Natural killer cell (primary cell): Measurements from ENCODE around the gene FOXO1. TPM values are rescaled to one million over a fixed set of nuclear protein-coding genes. Genes with fewer than 3 reads are reported as not detected.

Experiments
- ATAC-seq, 3 donors: fragments of 150-1000 bp in 2 of 3; fragments of 200-7000 bp in 1 of 3; cut with Tn5 transposase; 1 replicate in 1 of 3; 2 replicates in 2 of 3; pipeline ENCODE4 v1.10.0; 2021; ENCODE audit warnings: mild to moderate bottlenecking in 2 of 3, moderate library complexity in 2 of 3
- DNase-seq, 2 donors: peaks; one replicate each; pipeline versions ENCODE4 v3.0.0 to v3.0.0-alpha.2; 2013 to 2021; ENCODE audit warnings: mixed read lengths in 1 of 2
- H3K27ac ChIP-seq: one replicate; pipeline ENCODE4 v1.5.1; 2013; ENCODE audit warnings: mild to moderate bottlenecking, low read length
- H3K27me3 ChIP-seq: one replicate; pipeline ENCODE4 v1.6.1; 2013; ENCODE audit warnings: low read length; ENCODE audit not compliant: control insufficient read depth, insufficient read depth
- H3K36me3 ChIP-seq: one replicate; pipeline ENCODE4 v1.6.1; 2013; ENCODE audit warnings: low read length; ENCODE audit not compliant: control insufficient read depth, insufficient read depth
- H3K4me1 ChIP-seq: one replicate; pipeline ENCODE4 v1.6.1; 2013; ENCODE audit warnings: low read length; ENCODE audit not compliant: control insufficient read depth, insufficient read depth
- H3K4me3 ChIP-seq: one replicate; pipeline ENCODE4 v1.5.1; 2013; ENCODE audit warnings: low read length
- H3K9me3 ChIP-seq: one replicate; pipeline ENCODE4 v1.6.1; 2013; ENCODE audit warnings: low read length; ENCODE audit not compliant: control insufficient read depth, insufficient read depth
- H3K27ac Mint-ChIP-seq, 2 donors: one replicate each; pipeline ENCODE4 v1.8.0; 2022; ENCODE audit warnings: mild to moderate bottlenecking in 2 of 2, mixed read lengths in 2 of 2, moderate library complexity in 1 of 2
- H3K27me3 Mint-ChIP-seq, 2 donors: one replicate each; pipeline ENCODE4 v1.8.0; 2022; ENCODE audit warnings: low read depth in 2 of 2, mixed read lengths in 2 of 2
- H3K36me3 Mint-ChIP-seq: one replicate; pipeline ENCODE4 v1.8.0; 2022; ENCODE audit warnings: mixed read lengths
- H3K4me1 Mint-ChIP-seq, 2 donors: one replicate each; pipeline ENCODE4 v1.8.0; 2022; ENCODE audit warnings: mixed read lengths in 2 of 2
- H3K4me3 Mint-ChIP-seq: one replicate; pipeline ENCODE4 v1.8.0; 2022; ENCODE audit warnings: mild to moderate bottlenecking, moderate library complexity, mixed read lengths
- H3K9me3 Mint-ChIP-seq, 2 donors: one replicate each; pipeline ENCODE4 v1.8.0; 2022; ENCODE audit warnings: mixed read lengths in 2 of 2
- CTCF ChIP-seq: fragments of 200-600 bp; IDR thresholded peaks from one replicate; pipeline ENCODE4 v1.8.0; 2022; ENCODE audit warnings: antibody characterized with exemption
- WGBS: methylation state at CpG from one replicate; pipeline ENCODE4 v1.1.7; 2013; ENCODE audit warnings: missing lambda C conversion rate; ENCODE audit not compliant: insufficient coverage; 5-methylcytosine and 5-hydroxymethylcytosine counted together
- intact Hi-C: fragments of 100-400 bp; cut with micrococcal nuclease; formaldehyde crosslinking; loops from one replicate; pipeline ENCODE4 v1.14.2; 2022
- total RNA-seq, 4 donors: library from RNA; stranded (reverse); fragments of 120-200 nt in 1 of 4; gene quantifications; one replicate each; pipeline versions ENCODE4 v1.2.3 to v1.2.4, GENCODE V29; 2013 to 2022

Gene FOXO1
- total RNA-seq, 3 donors from 2014 or later (not counting 1 experiment from before 2014, with no cell fraction given) = 23.9 to 29.8 (median 27.6) TPM

DNA sequence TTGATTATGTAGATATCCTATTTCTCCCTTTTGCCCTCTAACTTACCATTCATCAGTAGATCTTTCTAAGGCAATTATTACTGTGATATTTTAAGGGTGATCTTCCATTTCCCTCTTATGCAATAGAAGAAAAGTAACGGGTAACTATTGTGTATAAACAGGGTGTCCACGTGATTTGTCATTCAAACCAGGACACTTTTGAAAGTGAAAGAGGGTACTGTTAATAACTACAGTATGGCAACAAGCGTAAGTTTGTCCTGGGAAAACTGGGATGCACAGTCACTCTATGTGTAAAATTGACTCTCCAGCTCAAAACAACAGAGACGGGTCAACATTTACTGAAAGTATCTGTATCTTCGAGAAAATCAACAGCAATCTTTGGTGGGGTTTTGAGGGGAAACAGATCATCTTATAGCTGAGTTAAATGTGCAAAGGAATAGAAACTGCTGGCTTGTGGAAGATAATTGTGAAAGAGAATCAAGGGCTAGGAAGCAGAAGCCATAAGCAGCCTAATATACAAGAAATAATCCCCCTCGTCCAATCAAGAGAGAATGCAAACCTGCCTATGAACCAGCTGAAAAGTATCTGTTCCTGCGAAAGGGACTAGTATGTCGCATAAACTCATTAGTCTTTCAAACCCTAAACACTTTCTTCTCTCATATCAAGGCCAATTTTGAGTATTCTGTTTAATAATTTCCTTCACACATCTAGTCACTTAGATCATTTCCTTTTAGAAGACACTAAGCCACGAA is 126.7 kb downstream of the FOXO1 start:
- ATAC-seq = no peak
- no peak overlapping the region for H3K4me3 ChIP-seq
- Mint-ChIP-seq H3K27ac (no peak overlapping the region), H3K27me3 (no peaks in the 10 kb centered on the region), H3K9me3 (no peaks in the 10 kb centered on the region), H3K4me3 (no peak overlapping the region), H3K36me3 (no peaks in the 10 kb centered on the region), H3K4me1 (peaks cover 5 to 6% of the 10 kb centered on the region in 2 donors)
- H3K27me3 ChIP-seq = no peaks in the 10 kb centered on the region
- no peaks in the 10 kb centered on the region for H3K4me1 ChIP-seq
- H3K36me3 ChIP-seq = no peaks in the 10 kb centered on the region
- H3K27ac ChIP-seq = no peak overlapping the region
- no peak for TF ChIP-seq CTCF
- intact Hi-C loops = no loop called here
- 90% methylated on average over 9 of the region's 9 CpGs for WGBS
- DNase-seq = no peak
- no peaks in the 10 kb centered on the region for H3K9me3 ChIP-seq

DNA sequence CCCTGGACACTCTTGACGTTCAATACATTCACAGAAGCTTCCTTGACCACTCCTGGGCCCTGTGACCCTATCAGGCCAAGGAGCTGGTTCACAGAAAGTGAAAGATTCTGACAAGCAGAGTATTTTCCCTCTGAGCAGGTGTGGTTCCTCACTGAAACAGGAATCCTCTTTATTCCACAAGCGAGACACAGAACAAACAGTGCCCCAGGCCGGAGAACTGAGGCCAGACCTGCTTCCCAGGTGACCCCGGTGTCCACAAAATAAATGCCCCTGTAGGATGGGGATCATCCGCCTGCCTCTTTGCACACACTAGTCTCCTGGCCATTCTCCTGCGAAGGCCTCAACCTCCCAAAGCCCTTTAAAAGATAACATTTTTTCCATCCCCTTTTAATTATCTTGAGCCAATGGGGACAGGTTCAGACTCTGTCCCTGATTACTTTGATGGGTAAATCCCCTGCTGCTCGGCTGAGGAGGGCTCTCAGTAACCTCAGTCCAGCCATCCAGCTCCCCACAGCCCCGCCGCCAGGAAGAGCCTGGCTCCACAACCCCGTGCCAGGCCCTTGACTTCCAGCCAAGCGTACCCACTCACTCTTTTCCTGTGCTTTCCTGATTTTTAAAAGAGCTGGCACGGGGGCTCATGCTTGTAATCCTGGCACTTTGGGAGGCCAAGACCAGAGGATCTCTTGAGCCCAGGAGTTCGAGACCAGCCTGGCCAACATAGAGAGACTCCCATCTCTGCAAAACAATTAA is 129.1 kb downstream of the FOXO1 start:
- Mint-ChIP-seq H3K27ac (peak overlapping the region in 1 of 2 donors; percentile 18), H3K27me3 (no peaks in the 10 kb centered on the region), H3K36me3 (no peaks in the 10 kb centered on the region), H3K9me3 (no peaks in the 10 kb centered on the region), H3K4me1 (peaks cover 6 to 9% of the 10 kb centered on the region in 2 donors), H3K4me3 (no peak overlapping the region)
- Histone ChIP-seq H3K4me1 (no peaks in the 10 kb centered on the region), H3K27ac (no peak overlapping the region), H3K27me3 (no peaks in the 10 kb centered on the region), H3K9me3 (no peaks in the 10 kb centered on the region), H3K36me3 (no peaks in the 10 kb centered on the region), H3K4me3 (no peak overlapping the region)
- WGBS = 90% methylated on average over 13 of the region's 13 CpGs
- no peak for ATAC-seq
- no peak for DNase-seq
- no peak for TF ChIP-seq CTCF
- intact Hi-C loops = no loop called here

- ATAC-seq (no peak), DNase-seq (no peak)
- Mint-ChIP-seq H3K36me3 (no peaks in the 10 kb centered on the region), H3K27me3 (no peaks in the 10 kb centered on the region), H3K27ac (no peak overlapping the region), H3K9me3 (no peaks in the 10 kb centered on the region), H3K4me3 (no peak overlapping the region), H3K4me1 (peaks cover 9 to 14% of the 10 kb centered on the region in 2 donors)
- 89% methylated on average over 8 of the region's 9 CpGs for WGBS
- H3K4me1 ChIP-seq = no peaks in the 10 kb centered on the region
- no peaks in the 10 kb centered on the region for H3K27me3 ChIP-seq
- no peak overlapping the region for H3K4me3 ChIP-seq
- no peaks in the 10 kb centered on the region for H3K36me3 ChIP-seq
- TF ChIP-seq CTCF = no peak
- no peaks in the 10 kb centered on the region for H3K9me3 ChIP-seq
- H3K27ac ChIP-seq = no peak overlapping the region
- intact Hi-C loops = no loop called here
These were observed 129.9 kb downstream of the FOXO1 start for GRCh38 chr13:40536443-40537113.
